Measurements from ENCODE around the gene CXXC5.
A peak's percentile ranks its signal among the peaks of the same experiment; 100 is the strongest.

Gene CXXC5

DNA sequence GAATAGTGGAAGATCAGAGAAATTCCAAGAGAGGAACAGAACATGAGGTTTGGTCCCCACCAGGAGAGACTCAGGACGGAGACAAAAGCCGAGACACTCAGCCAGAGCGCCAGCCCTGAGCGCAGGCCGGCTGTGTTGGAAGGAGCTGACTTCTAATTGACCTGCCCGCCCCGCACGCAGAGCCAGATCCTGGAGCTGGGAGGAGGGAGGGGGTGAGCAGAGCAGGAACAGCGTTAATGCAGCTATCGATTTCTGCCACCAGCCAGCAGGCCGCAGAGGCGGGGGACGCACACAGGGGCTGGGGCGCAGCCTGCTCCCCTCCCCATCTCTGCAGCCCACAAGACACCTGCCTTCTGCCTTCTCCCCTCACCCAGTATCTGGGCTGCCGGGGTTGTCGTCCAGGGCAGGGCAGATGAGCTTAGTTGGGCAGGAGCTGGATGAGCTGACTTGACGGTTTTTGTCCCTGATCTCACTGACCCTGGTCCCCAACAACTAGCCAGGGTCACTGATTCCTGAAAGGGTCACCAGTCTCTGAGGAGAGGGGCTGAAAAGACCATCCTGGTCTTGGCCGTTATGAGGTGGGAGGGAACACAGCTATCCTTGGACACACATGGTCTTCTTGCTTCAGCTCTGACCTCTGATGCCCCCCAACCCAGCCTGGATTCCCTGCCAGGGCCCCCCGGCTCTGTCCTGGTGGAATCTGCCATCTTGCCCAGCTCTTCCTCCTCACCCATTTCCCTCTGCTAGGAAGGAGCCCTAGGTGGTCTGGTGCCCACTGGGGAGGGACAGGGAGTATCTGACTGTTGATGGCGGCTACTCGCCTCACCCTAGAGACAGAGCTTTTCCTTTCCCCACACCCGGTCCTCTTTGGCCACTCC lies 29.8 kb downstream of the CXXC5 start:
- Mint-ChIP-seq H3K27ac (no peak overlapping the region), H3K27me3 (no peaks in the 10 kb centered on the region), H3K9me3 (no peaks in the 10 kb centered on the region), H3K4me3 (no peak overlapping the region), H3K4me1 (peaks cover 8% of the 10 kb centered on the region)
- ATAC-seq (no peak), DNase-seq (no peak)

DNA sequence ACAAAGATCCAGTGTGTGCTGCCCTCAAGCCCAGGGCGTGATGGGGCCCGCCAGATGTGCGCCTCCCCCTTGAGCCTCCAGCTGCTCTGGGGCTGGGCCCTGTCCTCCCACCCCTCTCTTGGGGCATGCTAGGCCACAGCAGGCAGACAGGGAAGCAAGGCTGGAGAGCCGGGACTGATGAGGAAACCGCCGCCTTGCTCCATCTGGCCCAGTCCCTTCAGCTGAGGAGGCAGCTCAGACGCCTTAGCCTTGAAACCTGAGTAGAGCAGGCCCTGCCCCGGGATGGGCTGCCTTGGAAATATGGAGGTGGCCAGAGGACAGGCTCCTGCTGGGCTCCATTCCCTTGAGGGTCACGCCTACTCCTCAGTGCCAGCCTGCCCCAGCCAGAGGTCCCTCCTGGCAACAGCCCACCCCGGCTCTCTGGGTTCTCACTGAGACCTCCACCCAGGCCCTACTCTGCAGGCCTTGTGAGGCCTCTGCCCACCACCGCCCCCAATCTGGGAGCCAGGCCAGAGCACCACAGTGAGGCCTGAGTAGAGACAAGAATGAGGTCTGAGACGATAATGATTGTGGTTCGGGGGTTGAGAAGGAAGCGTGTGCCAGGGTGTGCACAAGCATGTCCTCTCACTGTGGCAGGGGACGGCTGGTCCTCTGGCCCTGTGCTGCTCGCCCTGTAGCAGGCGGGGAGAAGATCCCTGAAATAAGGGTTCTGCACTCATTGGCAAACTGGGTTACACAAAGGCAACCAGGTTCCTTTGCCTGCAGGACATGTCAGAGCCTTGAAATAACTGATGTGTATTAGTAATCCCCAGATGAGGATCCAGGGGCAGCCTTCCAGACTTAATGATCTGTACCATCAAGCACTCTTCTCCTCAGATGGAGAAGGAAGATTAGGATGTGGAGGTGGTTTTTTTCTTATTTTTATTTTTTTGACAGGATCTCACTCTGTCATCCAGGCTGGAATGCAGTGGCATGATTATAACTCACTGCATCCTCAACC lies 30.9 kb downstream of the CXXC5 start:
- DNase-seq (no peak), ATAC-seq (no peak)
- Mint-ChIP-seq H3K4me1 (peaks cover 19% of the 10 kb centered on the region), H3K27me3 (no peaks in the 10 kb centered on the region), H3K4me3 (no peak overlapping the region), H3K27ac (peak overlapping the region in 1 of 2 donors; percentile 93), H3K9me3 (no peaks in the 10 kb centered on the region)

DNA sequence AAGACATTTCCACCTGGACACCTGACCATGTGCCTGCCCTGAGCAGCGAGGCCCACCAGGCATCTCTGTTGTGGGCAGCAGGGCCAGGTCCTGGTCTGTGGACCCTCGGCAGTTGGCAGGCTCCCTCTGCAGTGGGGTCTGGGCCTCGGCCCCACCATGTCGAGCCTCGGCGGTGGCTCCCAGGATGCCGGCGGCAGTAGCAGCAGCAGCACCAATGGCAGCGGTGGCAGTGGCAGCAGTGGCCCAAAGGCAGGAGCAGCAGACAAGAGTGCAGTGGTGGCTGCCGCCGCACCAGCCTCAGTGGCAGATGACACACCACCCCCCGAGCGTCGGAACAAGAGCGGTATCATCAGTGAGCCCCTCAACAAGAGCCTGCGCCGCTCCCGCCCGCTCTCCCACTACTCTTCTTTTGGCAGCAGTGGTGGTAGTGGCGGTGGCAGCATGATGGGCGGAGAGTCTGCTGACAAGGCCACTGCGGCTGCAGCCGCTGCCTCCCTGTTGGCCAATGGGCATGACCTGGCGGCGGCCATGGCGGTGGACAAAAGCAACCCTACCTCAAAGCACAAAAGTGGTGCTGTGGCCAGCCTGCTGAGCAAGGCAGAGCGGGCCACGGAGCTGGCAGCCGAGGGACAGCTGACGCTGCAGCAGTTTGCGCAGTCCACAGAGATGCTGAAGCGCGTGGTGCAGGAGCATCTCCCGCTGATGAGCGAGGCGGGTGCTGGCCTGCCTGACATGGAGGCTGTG lies 32.4 kb downstream of the CXXC5 start:
- H3K27ac Mint-ChIP-seq: no peak overlapping the region
- H3K4me3 Mint-ChIP-seq: no peak overlapping the region
- no peaks in the 10 kb centered on the region for H3K27me3 Mint-ChIP-seq
- ATAC-seq (no peak), DNase-seq (no peak)
- H3K4me1 Mint-ChIP-seq: peaks cover 28% of the 10 kb centered on the region
- H3K9me3 Mint-ChIP-seq: no peaks in the 10 kb centered on the region

DNA sequence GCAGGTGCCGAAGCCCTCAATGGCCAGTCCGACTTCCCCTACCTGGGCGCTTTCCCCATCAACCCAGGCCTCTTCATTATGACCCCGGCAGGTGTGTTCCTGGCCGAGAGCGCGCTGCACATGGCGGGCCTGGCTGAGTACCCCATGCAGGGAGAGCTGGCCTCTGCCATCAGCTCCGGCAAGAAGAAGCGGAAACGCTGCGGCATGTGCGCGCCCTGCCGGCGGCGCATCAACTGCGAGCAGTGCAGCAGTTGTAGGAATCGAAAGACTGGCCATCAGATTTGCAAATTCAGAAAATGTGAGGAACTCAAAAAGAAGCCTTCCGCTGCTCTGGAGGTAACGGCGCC lies 32.9 kb downstream of the CXXC5 start:
- DNase-seq (no peak), ATAC-seq (no peak)
- H3K4me1 Mint-ChIP-seq: peaks cover 34% of the 10 kb centered on the region
- H3K27ac Mint-ChIP-seq: no peak overlapping the region
- H3K27me3 Mint-ChIP-seq: no peaks in the 10 kb centered on the region
- no peak overlapping the region for H3K4me3 Mint-ChIP-seq
- no peaks in the 10 kb centered on the region for H3K9me3 Mint-ChIP-seq

DNA sequence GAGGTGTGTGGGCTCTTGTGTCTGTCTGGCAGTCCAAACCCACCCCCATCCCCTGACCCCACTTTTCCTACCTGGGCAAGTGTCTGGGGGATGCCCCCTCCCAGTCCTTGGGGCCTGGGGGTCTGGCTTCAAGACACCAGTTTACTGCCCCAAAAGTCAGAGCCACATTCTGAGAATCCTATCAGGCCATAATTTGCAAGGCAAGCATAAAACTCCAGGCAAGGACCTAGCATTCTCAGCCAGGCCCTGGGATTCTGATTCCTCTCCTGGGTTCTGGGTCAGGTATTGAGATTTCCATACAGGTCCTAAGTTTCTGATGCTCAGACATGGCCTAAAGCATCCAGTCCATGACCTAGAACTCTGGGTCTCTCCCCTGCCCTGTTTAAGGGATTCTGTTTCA lies 33.3 kb downstream of the CXXC5 start:
- no peak for ATAC-seq
- Mint-ChIP-seq H3K9me3 (no peaks in the 10 kb centered on the region), H3K4me3 (no peak overlapping the region), H3K27me3 (no peaks in the 10 kb centered on the region), H3K4me1 (peaks cover 34% of the 10 kb centered on the region), H3K27ac (no peak overlapping the region)
- no peak for DNase-seq

DNA sequence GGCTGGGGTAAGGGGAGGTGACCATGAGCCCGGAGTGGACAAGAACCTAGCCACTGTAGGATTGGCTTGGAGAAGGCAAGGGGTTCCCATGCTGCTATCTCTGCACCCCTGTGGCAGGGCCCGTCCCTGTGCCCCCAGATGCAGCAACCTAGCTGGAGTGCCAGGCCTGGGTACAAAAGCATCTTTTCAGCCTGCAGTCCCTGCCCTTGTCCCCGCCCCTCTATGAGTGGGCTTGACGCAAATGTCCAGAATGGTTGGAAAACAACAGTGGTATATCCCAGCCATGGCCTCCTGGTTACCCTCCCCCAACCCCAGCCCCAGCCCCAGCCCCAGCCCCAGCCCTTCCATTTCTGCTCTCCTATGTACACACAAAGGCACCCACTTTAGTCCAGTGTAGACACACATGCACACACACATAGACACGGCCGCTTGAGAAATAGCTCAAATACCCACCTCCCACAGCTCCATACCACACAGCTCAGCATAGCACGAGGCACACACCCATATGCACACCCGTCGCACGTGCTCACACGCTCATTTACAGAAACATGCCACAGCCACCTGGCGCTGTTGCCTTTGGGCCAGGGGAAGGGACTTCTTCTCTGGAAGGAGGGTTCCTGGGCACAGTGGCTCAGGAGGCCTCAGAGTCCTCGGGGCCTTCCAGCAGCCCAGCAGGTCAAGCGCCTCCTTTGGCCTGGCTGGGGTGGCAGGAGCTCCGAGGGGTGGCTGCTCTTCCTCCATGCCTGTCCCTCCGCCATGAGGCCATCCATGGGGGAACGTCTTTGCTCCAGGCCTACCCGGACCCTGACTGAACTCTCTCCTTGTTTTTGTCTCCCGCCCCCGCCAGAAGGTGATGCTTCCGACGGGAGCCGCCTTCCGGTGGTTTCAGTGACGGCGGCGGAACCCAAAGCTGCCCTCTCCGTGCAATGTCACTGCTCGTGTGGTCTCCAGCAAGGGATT lies 34.1 kb downstream of the CXXC5 start:
- Mint-ChIP-seq H3K9me3 (no peaks in the 10 kb centered on the region), H3K27ac (no peak overlapping the region), H3K4me1 (peaks cover 34% of the 10 kb centered on the region), H3K4me3 (peak overlapping the region; percentile 19 to 24), H3K27me3 (no peaks in the 10 kb centered on the region)
- ATAC-seq (no peak), DNase-seq (no peak)

DNA sequence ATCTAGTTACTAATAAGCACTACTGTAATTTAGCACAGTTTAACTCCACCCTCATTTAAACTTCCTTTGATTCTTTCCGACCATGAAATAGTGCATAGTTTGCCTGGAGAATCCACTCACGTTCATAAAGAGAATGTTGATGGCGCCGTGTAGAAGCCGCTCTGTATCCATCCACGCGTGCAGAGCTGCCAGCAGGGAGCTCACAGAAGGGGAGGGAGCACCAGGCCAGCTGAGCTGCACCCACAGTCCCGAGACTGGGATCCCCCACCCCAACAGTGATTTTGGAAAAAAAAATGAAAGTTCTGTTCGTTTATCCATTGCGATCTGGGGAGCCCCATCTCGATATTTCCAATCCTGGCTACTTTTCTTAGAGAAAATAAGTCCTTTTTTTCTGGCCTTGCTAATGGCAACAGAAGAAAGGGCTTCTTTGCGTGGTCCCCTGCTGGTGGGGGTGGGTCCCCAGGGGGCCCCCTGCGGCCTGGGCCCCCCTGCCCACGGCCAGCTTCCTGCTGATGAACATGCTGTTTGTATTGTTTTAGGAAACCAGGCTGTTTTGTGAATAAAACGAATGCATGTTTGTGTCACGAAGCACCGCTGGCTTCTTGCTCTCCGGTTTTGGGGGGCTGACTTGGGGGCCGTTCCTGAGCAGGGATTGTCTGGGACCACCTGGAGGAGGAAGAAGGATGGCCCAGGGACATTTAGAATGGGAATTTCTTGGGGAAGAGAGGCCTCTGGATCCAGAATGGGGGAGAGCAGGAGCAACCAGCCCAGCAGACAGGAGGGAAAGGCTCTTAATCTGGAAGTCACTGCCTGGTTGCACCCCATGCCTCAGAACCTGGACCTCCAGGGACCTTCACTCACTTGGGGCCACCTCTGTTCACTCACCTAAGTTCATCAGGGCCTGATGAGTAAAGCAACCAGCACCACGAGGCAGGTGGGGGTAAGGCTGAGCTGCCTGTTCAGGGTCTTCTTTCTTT lies 35.4 kb downstream of the CXXC5 start:
- no peak overlapping the region for H3K27ac Mint-ChIP-seq
- no peak for ATAC-seq

DNA sequence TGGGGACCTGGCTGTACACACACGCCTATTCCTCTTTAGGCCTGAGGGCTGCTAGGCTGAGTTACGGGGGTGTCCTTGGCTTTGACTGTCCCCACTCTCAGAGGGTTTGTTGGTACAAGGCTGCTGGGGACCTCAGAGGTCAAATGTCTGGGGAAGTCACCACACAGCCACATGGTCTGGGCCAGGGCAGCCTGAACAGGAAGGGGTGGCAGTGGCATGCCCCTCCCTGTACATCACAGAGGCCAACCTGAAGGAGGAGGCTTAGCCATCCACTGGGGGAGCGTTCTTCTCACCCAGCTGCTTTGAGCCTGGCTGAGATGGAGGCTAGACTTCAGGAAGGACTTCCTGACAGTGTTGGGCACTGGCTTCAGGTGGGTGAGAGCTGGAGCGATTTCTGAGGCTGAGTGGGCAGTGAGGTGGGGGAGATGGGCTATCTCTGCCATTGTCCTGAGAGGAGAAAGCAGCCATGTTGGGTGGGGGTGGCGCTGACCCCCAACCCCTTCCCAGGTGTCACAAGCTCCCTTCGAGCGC lies 36.3 kb downstream of the CXXC5 start:
- H3K9me3 Mint-ChIP-seq: no peaks in the 10 kb centered on the region
- no peak for ATAC-seq
- no peaks in the 10 kb centered on the region for H3K27me3 Mint-ChIP-seq
- DNase-seq: no peak
- H3K4me3 Mint-ChIP-seq: no peak overlapping the region
- H3K4me1 Mint-ChIP-seq: peaks cover 34% of the 10 kb centered on the region
- peak overlapping the region in 1 of 2 donors; percentile 76 for H3K27ac Mint-ChIP-seq

More for the DNA sequence above, 35.4 kb downstream of the CXXC5 start:
- no peaks in the 10 kb centered on the region for H3K27me3 Mint-ChIP-seq
- no peak overlapping the region for H3K4me3 Mint-ChIP-seq
- no peak for DNase-seq
- H3K4me1 Mint-ChIP-seq: peaks cover 34% of the 10 kb centered on the region
- H3K9me3 Mint-ChIP-seq: no peaks in the 10 kb centered on the region

DNA sequence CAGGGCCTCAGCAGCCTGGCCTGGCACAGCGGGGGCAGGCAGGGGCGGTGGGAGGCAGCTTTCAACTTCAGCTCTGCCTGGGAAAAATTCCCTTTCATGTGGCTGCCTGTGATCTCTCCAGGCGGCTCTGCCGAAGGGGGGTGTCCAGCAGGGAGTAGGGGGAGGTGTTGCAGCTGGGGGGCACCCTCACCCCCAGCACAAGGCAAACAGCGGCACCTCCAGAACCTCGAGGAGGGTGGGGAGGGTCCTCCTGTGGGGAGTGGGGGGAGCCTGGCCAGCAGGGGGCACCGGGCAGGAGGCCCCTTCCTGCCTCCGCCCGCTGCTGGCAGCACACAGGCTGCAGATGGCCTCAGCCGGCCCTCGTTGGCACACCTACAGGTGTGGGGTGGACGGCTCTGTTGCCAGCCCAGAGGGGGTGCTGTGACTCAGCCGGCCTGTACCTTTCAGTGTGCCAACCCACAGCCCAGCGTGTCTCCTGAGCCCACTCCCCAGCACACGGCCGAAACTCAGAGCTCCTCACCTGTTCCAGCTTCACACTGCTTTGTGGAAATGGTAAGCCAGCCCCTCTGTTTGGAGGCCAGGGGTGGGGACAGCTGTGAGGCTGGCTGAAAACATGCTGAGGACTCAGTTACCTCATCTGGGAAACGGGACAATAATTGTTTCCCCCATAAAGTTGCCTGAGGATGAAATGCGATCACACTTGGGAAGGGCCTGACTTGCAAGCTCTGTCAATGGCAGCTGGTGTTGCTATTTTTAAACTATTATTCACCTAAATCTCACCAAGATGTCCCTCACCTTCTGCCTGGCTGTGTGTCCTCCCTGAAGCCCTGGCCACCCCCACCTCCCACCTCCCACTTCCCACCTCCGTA lies 37.0 kb downstream of the CXXC5 start:
- DNase-seq (no peak), ATAC-seq (peak; percentile 29)
- Mint-ChIP-seq H3K4me3 (no peak overlapping the region), H3K4me1 (peaks cover 34% of the 10 kb centered on the region), H3K27ac (no peak overlapping the region), H3K9me3 (no peaks in the 10 kb centered on the region), H3K27me3 (no peaks in the 10 kb centered on the region)

DNA sequence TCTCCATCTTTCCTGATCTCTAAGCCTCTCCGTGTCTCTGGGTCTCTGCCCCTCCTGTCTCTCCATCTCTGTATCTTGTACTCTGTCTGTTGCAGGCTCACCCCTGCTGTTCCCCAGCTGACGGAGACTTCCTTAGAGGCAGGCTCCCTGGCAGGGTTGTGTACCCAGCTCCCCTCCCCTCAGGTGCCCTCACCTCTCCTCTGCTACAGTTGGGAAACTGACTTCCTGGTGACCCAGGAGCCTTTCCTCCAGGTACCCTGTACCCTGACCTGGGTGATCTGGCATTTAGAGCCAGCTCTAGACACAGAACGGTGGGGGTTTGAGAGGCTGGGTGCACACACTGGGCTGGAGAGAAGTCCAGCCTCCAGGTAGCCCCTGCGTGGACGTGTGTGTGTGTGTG lies 37.7 kb downstream of the CXXC5 start:
- ATAC-seq (no peak), DNase-seq (no peak)
- peaks cover 5% of the 10 kb centered on the region for H3K27me3 Mint-ChIP-seq
- H3K4me3 Mint-ChIP-seq: no peak overlapping the region
- H3K4me1 Mint-ChIP-seq: peaks cover 34% of the 10 kb centered on the region
- no peaks in the 10 kb centered on the region for H3K9me3 Mint-ChIP-seq
- H3K27ac Mint-ChIP-seq: no peak overlapping the region

DNA sequence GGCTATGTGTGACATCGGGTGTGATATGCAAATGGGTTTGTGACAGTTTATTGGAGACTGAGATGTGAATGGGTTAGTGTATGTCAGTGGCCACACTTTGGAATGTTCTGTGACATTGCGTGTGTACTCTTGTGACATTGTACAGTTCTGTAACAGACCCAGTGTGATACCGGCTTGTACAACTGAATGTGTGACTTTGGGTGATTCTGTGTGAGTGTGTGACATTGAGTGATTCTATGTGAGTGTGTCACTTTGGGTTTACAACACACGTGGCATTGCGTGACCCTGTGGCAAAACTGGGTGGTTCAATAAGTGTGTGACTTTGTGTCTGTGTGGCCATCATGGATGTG lies 38.2 kb downstream of the CXXC5 start:
- H3K27ac Mint-ChIP-seq: no peak overlapping the region
- H3K9me3 Mint-ChIP-seq: no peaks in the 10 kb centered on the region
- H3K4me1 Mint-ChIP-seq: peaks cover 34% of the 10 kb centered on the region
- no peak overlapping the region for H3K4me3 Mint-ChIP-seq
- ATAC-seq: no peak
- DNase-seq: no peak
- H3K27me3 Mint-ChIP-seq: peaks cover 10% of the 10 kb centered on the region

DNA sequence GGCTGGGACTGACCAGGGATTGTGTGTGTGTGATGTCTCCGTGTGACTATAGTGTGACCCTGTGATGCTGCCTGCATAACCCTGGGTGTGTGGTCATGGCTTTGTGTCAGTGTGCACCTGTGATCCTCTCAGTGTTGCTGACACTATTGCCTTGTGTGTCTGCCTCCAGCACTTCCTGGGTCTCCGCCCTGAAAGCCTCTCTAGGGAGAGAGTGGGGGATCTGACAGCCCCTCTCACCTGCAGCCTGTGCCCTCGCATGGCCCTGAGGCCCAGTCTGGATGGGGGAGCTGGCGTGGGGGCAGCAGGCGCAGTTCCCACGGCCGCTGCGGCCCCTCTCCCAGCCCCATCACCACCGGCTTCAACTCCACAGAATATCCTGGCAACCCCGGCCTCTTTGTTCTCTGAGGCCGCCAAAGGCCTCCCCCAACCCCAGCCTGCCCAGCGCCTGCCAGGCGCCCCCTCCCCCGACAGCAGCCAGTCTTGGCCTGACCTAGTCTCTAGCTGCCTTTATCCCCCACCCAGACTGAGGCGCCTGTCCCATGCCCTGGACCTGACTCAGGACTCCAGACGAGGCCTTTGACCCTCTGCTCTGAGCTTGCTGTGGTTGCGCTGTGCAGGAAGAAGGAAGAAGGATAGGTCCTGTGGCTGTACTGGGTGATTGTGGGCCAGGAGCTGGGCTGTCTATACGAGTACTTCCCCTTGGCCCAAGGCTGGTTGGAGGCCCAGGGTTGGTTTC lies 38.7 kb downstream of the CXXC5 start:
- peaks cover 11% of the 10 kb centered on the region for H3K27me3 Mint-ChIP-seq
- H3K4me3 Mint-ChIP-seq: no peak overlapping the region
- H3K9me3 Mint-ChIP-seq: no peaks in the 10 kb centered on the region
- no peak overlapping the region for H3K27ac Mint-ChIP-seq
- DNase-seq (no peak), ATAC-seq (peak; percentile 19)
- peaks cover 34% of the 10 kb centered on the region for H3K4me1 Mint-ChIP-seq
